K562 (cell line): Measurements from ENCODE around the gene EXOC7.

Experiments
- ADNP ChIP-seq: fragments of 200-800 bp; sonication (Bioruptor generic); IDR thresholded peaks from 2 replicates; pipeline ENCODE4 v1.6.1; 2016; ENCODE audit warnings: missing genetic modification characterization, missing compliant biosample characterization
- ARID3A ChIP-seq: IDR thresholded peaks from 2 replicates; pipeline ENCODE4 v1.6.1; 2012; ENCODE audit warnings: low read depth, low read length, improper control_type of control experiment, borderline replicate concordance
- CTCF ChIP-seq, 3 experiments: IDR thresholded peaks in 2 of 3; conservative IDR thresholded peaks in 1 of 3; 2 replicates each; pipeline ENCODE4 v1.5.1; 2011 to 2012; ENCODE audit warnings: low read length in 3 of 3, mild to moderate bottlenecking in 3 of 3, control low read depth in 2 of 3, improper control_type of control experiment in 1 of 3, inconsistent platforms in 1 of 3, low read depth in 1 of 3, mixed read lengths in 1 of 3, moderate library complexity in 1 of 3; ENCODE audit not compliant: insufficient read depth in 2 of 3
- MAFK ChIP-seq: IDR thresholded peaks from 2 replicates; pipeline ENCODE4 v1.6.1; 2011; ENCODE audit warnings: low read length, improper control_type of control experiment
- MYC ChIP-seq, 2 experiments: fragments of 250-450 bp in 1 of 2; sonication (Bioruptor Pico) in 1 of 2; IDR thresholded peaks; 2 replicates each; pipeline versions ENCODE4 v1.5.1 to v1.6.1; 2012 to 2021; ENCODE audit warnings: low read depth in 2 of 2, borderline replicate concordance in 1 of 2, improper control_type of control experiment in 1 of 2, low read length in 1 of 2, mild to moderate bottlenecking in 1 of 2, moderate library complexity in 1 of 2
- TF ChIP-seq, protein P1 (sequence below): sonication (generic); formaldehyde crosslinking; IDR thresholded peaks from 2 replicates; pipeline ENCODE4 v1.8.1; 2023; ENCODE audit warnings: mild to moderate bottlenecking, missing genetic modification reagents

DNA sequence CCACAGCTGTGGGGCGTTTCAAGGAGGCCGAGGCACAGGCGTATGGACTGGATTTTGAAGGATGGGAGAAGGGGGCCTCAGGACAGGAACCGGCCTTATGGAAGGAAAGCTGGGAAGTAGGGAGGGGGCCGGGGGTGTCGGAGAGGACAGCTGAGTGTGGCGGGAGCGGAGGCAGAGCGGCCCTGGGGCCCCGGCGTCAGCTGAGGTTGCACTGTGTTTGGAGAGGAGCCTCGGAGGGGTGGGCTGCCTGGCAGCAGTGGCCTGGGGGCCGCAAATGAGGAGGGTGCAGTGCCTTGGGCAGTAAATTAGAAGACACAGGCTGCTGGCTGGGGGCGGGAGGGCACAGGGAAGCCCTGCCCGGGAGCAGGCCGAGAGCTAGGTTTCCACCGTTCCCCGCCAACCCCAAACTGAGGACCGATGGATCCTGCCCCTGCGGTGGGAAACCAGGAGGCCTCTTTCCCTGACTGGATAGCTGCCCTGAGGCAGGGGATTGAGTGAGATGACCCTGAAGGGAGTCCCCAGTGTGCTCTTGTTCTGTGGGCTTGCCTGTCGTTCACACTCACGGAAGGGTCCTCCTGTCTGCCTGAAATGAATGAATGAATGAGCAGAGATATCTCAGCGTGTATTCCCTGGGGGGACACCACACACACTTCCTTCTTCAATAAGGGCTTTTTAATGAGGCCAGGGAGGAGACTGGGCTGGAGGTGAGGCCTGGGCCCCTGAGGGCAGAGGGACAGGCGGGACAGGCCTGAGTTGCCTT lies 19.0 kb upstream of the EXOC7 start:
- no peak for TF ChIP-seq ADNP (tag)
- TF ChIP-seq CTCF (IDR thresholded peaks at IDR 0.05 in 2 of 3, conservative IDR thresholded peaks at IDR 0.05 in 1 of 3; ENCODE audit: insufficient read depth in 2 of 3, low read depth in 1 of 3, low read length in 3 of 3), result no peak
- no peak for TF ChIP-seq MYC (IDR thresholded peaks at IDR 0.05; ENCODE audit: low read depth, low read length)
- no peak for TF ChIP-seq MYC (CRISPR knock-in tag; IDR thresholded peaks at IDR 0.05; ENCODE audit: borderline replicate concordance, low read depth)
- TF ChIP-seq MAFK, result no peak
- TF ChIP-seq, protein P1, sequence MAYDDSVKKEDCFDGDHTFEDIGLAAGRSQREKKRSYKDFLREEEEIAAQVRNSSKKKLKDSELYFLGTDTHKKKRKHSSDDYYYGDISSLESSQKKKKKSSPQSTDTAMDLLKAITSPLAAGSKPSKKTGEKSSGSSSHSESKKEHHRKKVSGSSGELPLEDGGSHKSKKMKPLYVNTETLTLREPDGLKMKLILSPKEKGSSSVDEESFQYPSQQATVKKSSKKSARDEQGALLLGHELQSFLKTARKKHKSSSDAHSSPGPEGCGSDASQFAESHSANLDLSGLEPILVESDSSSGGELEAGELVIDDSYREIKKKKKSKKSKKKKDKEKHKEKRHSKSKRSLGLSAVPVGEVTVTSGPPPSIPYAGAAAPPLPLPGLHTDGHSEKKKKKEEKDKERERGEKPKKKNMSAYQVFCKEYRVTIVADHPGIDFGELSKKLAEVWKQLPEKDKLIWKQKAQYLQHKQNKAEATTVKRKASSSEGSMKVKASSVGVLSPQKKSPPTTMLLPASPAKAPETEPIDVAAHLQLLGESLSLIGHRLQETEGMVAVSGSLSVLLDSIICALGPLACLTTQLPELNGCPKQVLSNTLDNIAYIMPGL (CRISPR knock-in tag), result no peak
- no peak for TF ChIP-seq ARID3A
